Measurements from ENCODE around the gene SPDYE1.
"Not testable (repeated sequence)": the region's sequence is repeated elsewhere in the genome, so short reads cannot be mapped to it uniquely, and the experiment has no call there.

DNA sequence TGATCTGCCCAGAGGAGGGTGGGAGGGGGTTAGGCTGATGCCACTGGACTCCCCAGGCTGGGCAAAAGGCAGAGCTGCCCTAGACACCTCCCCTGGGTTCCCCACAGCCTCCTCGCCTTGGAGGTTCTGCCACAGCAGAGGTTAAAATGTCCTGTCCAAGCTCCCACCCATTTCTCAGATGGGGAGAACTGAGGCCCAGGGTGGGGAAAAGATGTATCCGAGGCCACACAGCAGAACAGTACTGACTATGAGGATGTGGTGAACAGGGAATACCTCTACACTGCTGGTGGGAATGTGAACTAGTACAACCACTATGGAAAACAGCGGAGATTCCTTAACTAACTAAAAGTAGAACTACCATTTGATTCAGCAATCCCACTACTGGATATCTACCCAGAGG lies 31.3 kb upstream of the SPDYE1 start:
- TF ChIP-seq, protein P1, sequence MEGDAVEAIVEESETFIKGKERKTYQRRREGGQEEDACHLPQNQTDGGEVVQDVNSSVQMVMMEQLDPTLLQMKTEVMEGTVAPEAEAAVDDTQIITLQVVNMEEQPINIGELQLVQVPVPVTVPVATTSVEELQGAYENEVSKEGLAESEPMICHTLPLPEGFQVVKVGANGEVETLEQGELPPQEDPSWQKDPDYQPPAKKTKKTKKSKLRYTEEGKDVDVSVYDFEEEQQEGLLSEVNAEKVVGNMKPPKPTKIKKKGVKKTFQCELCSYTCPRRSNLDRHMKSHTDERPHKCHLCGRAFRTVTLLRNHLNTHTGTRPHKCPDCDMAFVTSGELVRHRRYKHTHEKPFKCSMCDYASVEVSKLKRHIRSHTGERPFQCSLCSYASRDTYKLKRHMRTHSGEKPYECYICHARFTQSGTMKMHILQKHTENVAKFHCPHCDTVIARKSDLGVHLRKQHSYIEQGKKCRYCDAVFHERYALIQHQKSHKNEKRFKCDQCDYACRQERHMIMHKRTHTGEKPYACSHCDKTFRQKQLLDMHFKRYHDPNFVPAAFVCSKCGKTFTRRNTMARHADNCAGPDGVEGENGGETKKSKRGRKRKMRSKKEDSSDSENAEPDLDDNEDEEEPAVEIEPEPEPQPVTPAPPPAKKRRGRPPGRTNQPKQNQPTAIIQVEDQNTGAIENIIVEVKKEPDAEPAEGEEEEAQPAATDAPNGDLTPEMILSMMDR (IDR thresholded peaks at IDR 0.05; ENCODE audit: low read depth, low read length): not testable (repeated sequence)
- TF ChIP-seq POLR2A (IDR thresholded peaks at IDR 0.05; ENCODE audit: extremely low read depth, insufficient read length): not testable (repeated sequence)
- TF ChIP-seq, protein P2, sequence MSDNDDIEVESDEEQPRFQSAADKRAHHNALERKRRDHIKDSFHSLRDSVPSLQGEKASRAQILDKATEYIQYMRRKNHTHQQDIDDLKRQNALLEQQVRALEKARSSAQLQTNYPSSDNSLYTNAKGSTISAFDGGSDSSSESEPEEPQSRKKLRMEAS (IDR thresholded peaks at IDR 0.05; ENCODE audit: low read depth, low read length): not testable (repeated sequence)
